Esophagus muscularis mucosa (tissue), 4 donors: ENCODE data around the gene ATG10.

Source experiments
- EP300 ChIP-seq: sonication (generic); formaldehyde crosslinking; IDR thresholded peaks from one replicate; pipeline ENCODE4 v1.6.1; 2017; ENCODE audit warnings: antibody characterized with exemption
- POLR2A ChIP-seq: fragments of 450-650 bp; IDR thresholded peaks from one replicate; pipeline ENCODE4 v1.6.1; 2017; ENCODE audit warnings: antibody characterized with exemption, moderate library complexity, mild to moderate bottlenecking, low read depth
- POLR2AphosphoS5 ChIP-seq, 2 donors: sonication (generic); formaldehyde crosslinking; IDR thresholded peaks; one replicate each; pipeline ENCODE4 v1.6.1; 2017; ENCODE audit warnings: antibody characterized with exemption in 2 of 2
- TF ChIP-seq, protein P1 (sequence below), 3 experiments: fragments of 200-600 bp in 2 of 3; fragments of 450-650 bp in 1 of 3; sonication (generic) in 2 of 3; IDR thresholded peaks; one replicate each; pipeline ENCODE4 v1.5.1; 2017 to 2019; ENCODE audit warnings: antibody characterized with exemption in 3 of 3, mild to moderate bottlenecking in 2 of 3, moderate library complexity in 1 of 3

DNA sequence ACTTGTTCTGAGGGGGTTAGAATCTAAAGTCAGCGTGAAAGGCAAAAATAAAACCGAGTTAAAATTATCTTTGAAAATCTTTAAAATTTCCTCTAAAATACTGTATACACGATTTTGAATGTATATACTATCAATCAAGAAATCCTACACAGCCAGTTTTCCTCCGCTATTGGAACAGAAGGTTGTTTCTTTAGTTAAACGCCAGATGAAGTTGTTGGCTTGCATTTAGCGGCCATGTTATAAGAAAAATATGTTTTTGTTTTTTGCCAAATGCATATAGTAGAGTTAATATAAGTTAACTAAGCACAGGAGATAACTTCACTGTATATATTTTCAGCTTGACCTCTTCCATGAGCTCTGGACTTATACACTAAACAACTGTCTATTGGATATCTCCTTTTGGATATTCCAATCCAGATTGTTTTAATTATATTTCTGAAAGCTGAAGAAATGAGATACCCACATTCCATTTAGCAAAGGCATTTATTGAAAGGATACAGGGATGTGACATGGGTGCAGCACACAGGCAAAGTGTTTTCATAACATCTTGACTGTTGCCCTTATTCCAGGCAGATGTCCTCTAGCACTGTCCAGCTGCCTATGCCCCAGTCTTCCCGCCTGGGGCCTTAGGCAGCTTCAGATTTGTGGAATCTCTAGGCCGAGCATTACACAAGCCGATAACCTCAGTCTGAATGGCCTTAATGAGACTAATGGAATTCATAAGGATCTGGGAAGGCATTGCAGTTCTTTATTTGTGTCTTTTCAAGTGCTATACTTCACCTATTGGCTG, 10.0 kb upstream of the ATG10 start:
- TF ChIP-seq POLR2A (no peak), POLR2AphosphoS5 (IDR thresholded peaks at IDR 0.05) (no peak), EP300 (no peak)
- TF ChIP-seq, protein P1, sequence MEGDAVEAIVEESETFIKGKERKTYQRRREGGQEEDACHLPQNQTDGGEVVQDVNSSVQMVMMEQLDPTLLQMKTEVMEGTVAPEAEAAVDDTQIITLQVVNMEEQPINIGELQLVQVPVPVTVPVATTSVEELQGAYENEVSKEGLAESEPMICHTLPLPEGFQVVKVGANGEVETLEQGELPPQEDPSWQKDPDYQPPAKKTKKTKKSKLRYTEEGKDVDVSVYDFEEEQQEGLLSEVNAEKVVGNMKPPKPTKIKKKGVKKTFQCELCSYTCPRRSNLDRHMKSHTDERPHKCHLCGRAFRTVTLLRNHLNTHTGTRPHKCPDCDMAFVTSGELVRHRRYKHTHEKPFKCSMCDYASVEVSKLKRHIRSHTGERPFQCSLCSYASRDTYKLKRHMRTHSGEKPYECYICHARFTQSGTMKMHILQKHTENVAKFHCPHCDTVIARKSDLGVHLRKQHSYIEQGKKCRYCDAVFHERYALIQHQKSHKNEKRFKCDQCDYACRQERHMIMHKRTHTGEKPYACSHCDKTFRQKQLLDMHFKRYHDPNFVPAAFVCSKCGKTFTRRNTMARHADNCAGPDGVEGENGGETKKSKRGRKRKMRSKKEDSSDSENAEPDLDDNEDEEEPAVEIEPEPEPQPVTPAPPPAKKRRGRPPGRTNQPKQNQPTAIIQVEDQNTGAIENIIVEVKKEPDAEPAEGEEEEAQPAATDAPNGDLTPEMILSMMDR (IDR thresholded peaks at IDR 0.05), result no peak
